Brain microvascular endothelial cell (primary cell): ENCODE measurements around the gene FOXE3.

ENCODE experiments used
- DNase-seq: peaks from one replicate; pipeline ENCODE4 v3.0.0-alpha.2; 2020
- H3K27ac ChIP-seq: fragments of 250-450 bp; sonication (Bioruptor Pico); 2 replicates; pipeline ENCODE4 v1.5.1; 2020; ENCODE audit warnings: mild to moderate bottlenecking, moderate library complexity
- H3K27me3 ChIP-seq: fragments of 250-450 bp; sonication (Bioruptor Pico); replicated peaks from 2 replicates; pipeline ENCODE4 v1.5.1; 2020; ENCODE audit warnings: mild to moderate bottlenecking
- H3K36me3 ChIP-seq: fragments of 250-450 bp; sonication (Bioruptor Pico); replicated peaks from 2 replicates; pipeline ENCODE4 v1.5.1; 2020; ENCODE audit warnings: mild to moderate bottlenecking
- H3K4me3 ChIP-seq: 2 replicates; pipeline ENCODE4 v1.5.1; 2011; ENCODE audit warnings: low read depth, mild to moderate bottlenecking, control low read depth, low read length, moderate library complexity
- CTCF ChIP-seq: IDR thresholded peaks from 2 replicates; pipeline ENCODE4 v1.5.1; 2011; ENCODE audit warnings: low read depth, mild to moderate bottlenecking, moderate library complexity, low read length, control low read depth, inconsistent platforms; ENCODE audit errors: missing control alignments
- in situ Hi-C: cut with HindIII; loops from 2 replicates; pipeline ENCODE4 v1.10.0; 2017; ENCODE audit warnings: low sequenced_read_pairs, low pct_ligation_motif_present

Gene FOXE3

GRCh38 chr1:47389731-47390130, 26.4 kb upstream of the FOXE3 start:
- H3K27me3 ChIP-seq: no peaks in the 10 kb centered on the region
- H3K4me3 ChIP-seq: no peak overlapping the region
- no peak for DNase-seq
- in situ Hi-C loops: no loop called here
- no peaks in the 10 kb centered on the region for H3K36me3 ChIP-seq
- no peak for TF ChIP-seq CTCF
- no peak overlapping the region for H3K27ac ChIP-seq

GRCh38 chr1:47390843-47391242, 25.2 kb upstream of the FOXE3 start:
- no peaks in the 10 kb centered on the region for H3K36me3 ChIP-seq
- no peak for TF ChIP-seq CTCF
- no peak overlapping the region for H3K27ac ChIP-seq
- H3K27me3 ChIP-seq: no peaks in the 10 kb centered on the region
- in situ Hi-C loops: no loop called here
- DNase-seq: no peak
- no peak overlapping the region for H3K4me3 ChIP-seq

GRCh38 chr1:47393141-47393540, 22.9 kb upstream of the FOXE3 start:
- Histone ChIP-seq H3K27me3 (no peaks in the 10 kb centered on the region), H3K4me3 (no peak overlapping the region), H3K36me3 (no peaks in the 10 kb centered on the region), H3K27ac (no peak overlapping the region)
- DNase-seq: no peak
- in situ Hi-C loops: no loop called here
- TF ChIP-seq CTCF: no peak

- no peak for DNase-seq
- in situ Hi-C loops: no loop called here
- Histone ChIP-seq H3K36me3 (no peaks in the 10 kb centered on the region), H3K4me3 (no peak overlapping the region), H3K27me3 (no peaks in the 10 kb centered on the region), H3K27ac (no peak overlapping the region)
- TF ChIP-seq CTCF: no peak
Measured at GRCh38 chr1:47395433-47395832, 20.7 kb upstream of the FOXE3 start.

GRCh38 chr1:47396671-47397196, 19.4 kb upstream of the FOXE3 start:
- H3K27ac ChIP-seq: no peak overlapping the region
- H3K4me3 ChIP-seq: no peak overlapping the region
- no peak for TF ChIP-seq CTCF
- H3K36me3 ChIP-seq: no peaks in the 10 kb centered on the region
- in situ Hi-C loops: no loop called here
- H3K27me3 ChIP-seq: no peaks in the 10 kb centered on the region
- no peak for DNase-seq

GRCh38 chr1:47399138-47399845, 16.8 kb upstream of the FOXE3 start:
- Histone ChIP-seq H3K36me3 (no peaks in the 10 kb centered on the region), H3K4me3 (no peak overlapping the region), H3K27me3 (no peaks in the 10 kb centered on the region), H3K27ac (no peak overlapping the region)
- TF ChIP-seq CTCF: no peak
- in situ Hi-C loops: no loop called here
- DNase-seq: no peak
